Measurements from ENCODE around the gene BID. TPM values are rescaled to one million over a fixed set of nuclear protein-coding genes. Genes with fewer than 3 reads are reported as not detected.

BID gene
- total and polyA plus RNA-seq, 10 of the 15 experiments (the other 5 are each of a cell fraction or from before 2014, with no cell fraction given) = 7.9 to 241 (median 136) TPM

DNA sequence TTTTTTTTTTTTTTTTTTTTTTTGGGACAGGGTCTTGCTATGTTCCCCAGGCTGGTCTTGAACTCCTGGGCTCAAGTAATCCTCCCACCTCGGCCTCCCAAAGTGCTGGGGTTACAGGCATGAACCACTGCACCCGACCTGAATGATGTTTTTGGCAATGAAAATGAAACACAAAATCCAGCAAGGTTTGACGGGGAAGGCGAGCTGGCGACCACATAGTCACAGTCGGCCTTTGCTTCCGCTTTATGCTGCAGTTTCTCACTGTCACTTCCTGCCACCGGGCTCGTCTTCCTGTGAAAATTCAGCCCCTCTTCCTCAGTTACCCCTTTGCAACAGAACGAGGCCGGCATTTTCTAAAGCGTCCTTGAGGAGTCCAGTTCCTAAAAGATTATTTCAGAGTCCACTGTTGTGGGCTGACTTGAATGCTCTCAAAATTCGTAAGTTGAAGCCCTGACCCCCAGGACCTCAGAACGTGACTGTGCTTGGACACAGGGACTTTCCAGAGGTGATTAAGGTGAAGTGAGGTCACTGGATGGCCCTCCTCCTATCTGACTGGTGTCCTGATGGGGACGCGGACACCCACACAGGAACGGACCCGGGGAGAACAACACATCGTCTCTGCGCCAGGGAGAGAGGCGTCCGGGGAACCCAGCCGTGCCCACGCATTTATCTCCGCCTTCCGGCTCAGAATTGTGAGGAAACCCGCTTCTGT lies 2.9 kb upstream of the BID start (continued):
- TF ChIP-seq, protein P1, sequence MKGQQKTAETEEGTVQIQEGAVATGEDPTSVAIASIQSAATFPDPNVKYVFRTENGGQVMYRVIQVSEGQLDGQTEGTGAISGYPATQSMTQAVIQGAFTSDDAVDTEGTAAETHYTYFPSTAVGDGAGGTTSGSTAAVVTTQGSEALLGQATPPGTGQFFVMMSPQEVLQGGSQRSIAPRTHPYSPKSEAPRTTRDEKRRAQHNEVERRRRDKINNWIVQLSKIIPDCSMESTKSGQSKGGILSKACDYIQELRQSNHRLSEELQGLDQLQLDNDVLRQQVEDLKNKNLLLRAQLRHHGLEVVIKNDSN (IDR thresholded peaks at IDR 0.05; ENCODE audit: borderline replicate concordance, extremely low read length, insufficient read depth, low read depth, low read length) = no peak
- TF ChIP-seq POU2F2 (IDR thresholded peaks at IDR 0.05; ENCODE audit: borderline replicate concordance, low read depth, low read length) (no peak; the same call in 2 of the 3 replicates), SMC3 (IDR thresholded peaks at IDR 0.05; ENCODE audit: borderline replicate concordance, low read length) (no peak), NR2C1 (IDR thresholded peaks at IDR 0.05) (peak; percentile 31; the same call in 1 of the 2 replicates), TARDBP (IDR thresholded peaks at IDR 0.05; ENCODE audit: borderline replicate concordance) (no peak), EED (IDR thresholded peaks at IDR 0.05; ENCODE audit: low read depth) (peak; percentile 74), SUZ12 (IDR thresholded peaks at IDR 0.05; ENCODE audit: unreplicated experiment) (no peak), RBBP5 (conservative IDR thresholded peaks at IDR 0.05) (no peak), RCOR1 (conservative IDR thresholded peaks at IDR 0.05; ENCODE audit: low read depth, low read length) (no peak), MXI1 (IDR thresholded peaks at IDR 0.05; ENCODE audit: low read depth, low read length) (0 out of 2 replicates have a peak, but pooled peaks have one; percentile 40), ZNF24 (IDR thresholded peaks at IDR 0.05) (0 out of 2 replicates have a peak, but pooled peaks have one; percentile 42), CHD4 (IDR thresholded peaks at IDR 0.05) (no peak), JUNB (IDR thresholded peaks at IDR 0.05) (0 out of 2 replicates have a peak, but pooled peaks have one; percentile 17), SPI1 (IDR thresholded peaks at IDR 0.05; ENCODE audit: borderline replicate concordance, insufficient read depth, low read depth, low read length) (peak; percentile 64; the same call in 1 of the 2 replicates), BHLHE40 (IDR thresholded peaks at IDR 0.05; ENCODE audit: borderline replicate concordance in 1 of 2, low read depth in 2 of 2, low read length in 1 of 2) (peak; percentile 96), ESRRA (IDR thresholded peaks at IDR 0.05; ENCODE audit: low read length) (no peak), EP300 (IDR thresholded peaks at IDR 0.05; ENCODE audit: borderline replicate concordance in 1 of 2, control insufficient read depth in 1 of 2, low read depth in 2 of 2, low read length in 2 of 2) (no peak), GABPA (IDR thresholded peaks at IDR 0.05; ENCODE audit: low read depth) (peak; percentile 79), RAD51 (IDR thresholded peaks at IDR 0.05) (no peak; the same call in 1 of the 2 replicates), POLR2AphosphoS2 (IDR thresholded peaks at IDR 0.05; ENCODE audit: low read depth, low read length) (peak; percentile 59; the same call in 1 of the 2 replicates), RAD21 (IDR thresholded peaks at IDR 0.05; ENCODE audit: insufficient read depth, low read depth, low read length) (no peak), NBN (IDR thresholded peaks at IDR 0.05) (peak; percentile 69), ZNF207 (IDR thresholded peaks at IDR 0.05; ENCODE audit: borderline replicate concordance) (peak; percentile 53; the same call in 1 of the 2 replicates), WRNIP1 (IDR thresholded peaks at IDR 0.05; ENCODE audit: borderline replicate concordance, low read depth, low read length) (0 out of 2 replicates have a peak, but pooled peaks have one; percentile 75), RUNX3 (IDR thresholded peaks at IDR 0.05; ENCODE audit: low read length) (peak; percentile 45), HDAC2 (IDR thresholded peaks at IDR 0.05) (no peak), ZNF622 (IDR thresholded peaks at IDR 0.05) (no peak), MEF2B (IDR thresholded peaks at IDR 0.05; ENCODE audit: partially characterized antibody, poor library complexity, severe bottlenecking) (peak; percentile 33)
- TF ChIP-seq, protein P2, sequence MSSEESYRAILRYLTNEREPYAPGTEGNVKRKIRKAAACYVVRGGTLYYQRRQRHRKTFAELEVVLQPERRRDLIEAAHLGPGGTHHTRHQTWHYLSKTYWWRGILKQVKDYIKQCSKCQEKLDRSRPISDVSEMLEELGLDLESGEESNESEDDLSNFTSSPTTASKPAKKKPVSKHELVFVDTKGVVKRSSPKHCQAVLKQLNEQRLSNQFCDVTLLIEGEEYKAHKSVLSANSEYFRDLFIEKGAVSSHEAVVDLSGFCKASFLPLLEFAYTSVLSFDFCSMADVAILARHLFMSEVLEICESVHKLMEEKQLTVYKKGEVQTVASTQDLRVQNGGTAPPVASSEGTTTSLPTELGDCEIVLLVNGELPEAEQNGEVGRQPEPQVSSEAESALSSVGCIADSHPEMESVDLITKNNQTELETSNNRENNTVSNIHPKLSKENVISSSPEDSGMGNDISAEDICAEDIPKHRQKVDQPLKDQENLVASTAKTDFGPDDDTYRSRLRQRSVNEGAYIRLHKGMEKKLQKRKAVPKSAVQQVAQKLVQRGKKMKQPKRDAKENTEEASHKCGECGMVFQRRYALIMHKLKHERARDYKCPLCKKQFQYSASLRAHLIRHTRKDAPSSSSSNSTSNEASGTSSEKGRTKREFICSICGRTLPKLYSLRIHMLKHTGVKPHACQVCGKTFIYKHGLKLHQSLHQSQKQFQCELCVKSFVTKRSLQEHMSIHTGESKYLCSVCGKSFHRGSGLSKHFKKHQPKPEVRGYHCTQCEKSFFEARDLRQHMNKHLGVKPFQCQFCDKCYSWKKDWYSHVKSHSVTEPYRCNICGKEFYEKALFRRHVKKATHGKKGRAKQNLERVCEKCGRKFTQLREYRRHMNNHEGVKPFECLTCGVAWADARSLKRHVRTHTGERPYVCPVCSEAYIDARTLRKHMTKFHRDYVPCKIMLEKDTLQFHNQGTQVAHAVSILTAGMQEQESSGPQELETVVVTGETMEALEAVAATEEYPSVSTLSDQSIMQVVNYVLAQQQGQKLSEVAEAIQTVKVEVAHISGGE (CRISPR knock-in tag; IDR thresholded peaks at IDR 0.05) = no peak

All from GM12878 (cell line).